Gastrocnemius medialis (tissue), 4 donors: ENCODE data around the gene AKAP8. TPM values are rescaled to one million over a fixed set of nuclear protein-coding genes. Genes with fewer than 3 reads are reported as not detected.
A peak's percentile ranks its signal among the peaks of the same experiment; 100 is the strongest.

Experiments
- ATAC-seq, 2 donors: fragments of 150-250 bp; one replicate each; pipeline ENCODE4 v1.9.1; 2016
- DNase-seq, 2 donors: peaks; one replicate each; pipeline ENCODE4 v3.0.0-alpha.2; 2019
- H3K27ac ChIP-seq, 4 donors: fragments of 200-600 bp; sonication (generic); 1 replicate in 1 of 4; 2 replicates in 3 of 4; pipeline ENCODE4 v1.5.1; 2016 to 2018; ENCODE audit warnings: mild to moderate bottlenecking in 2 of 4, moderate library complexity in 1 of 4
- H3K27me3 ChIP-seq, 3 donors: fragments of 200-600 bp; sonication (generic) in 2 of 3; 1 replicate in 1 of 3; 2 replicates in 2 of 3; pipeline versions ENCODE4 v1.5.1 to v1.6.0; 2016 to 2019; ENCODE audit warnings: mild to moderate bottlenecking in 1 of 3, moderate library complexity in 1 of 3
- H3K36me3 ChIP-seq, 2 donors: fragments of 200-600 bp; sonication (generic) in 1 of 2; one replicate each; pipeline ENCODE4 v1.5.1; 2017 to 2018
- H3K4me1 ChIP-seq, 2 donors: fragments of 200-600 bp; sonication (generic) in 1 of 2; one replicate each; pipeline ENCODE4 v1.5.1; 2016 to 2017; ENCODE audit warnings: mild to moderate bottlenecking in 2 of 2
- H3K4me3 ChIP-seq, 4 donors: fragments of 200-600 bp; sonication (generic) in 3 of 4; 1 replicate in 1 of 4; 2 replicates in 3 of 4; pipeline ENCODE4 v1.5.1; 2016 to 2019; ENCODE audit warnings: mild to moderate bottlenecking in 2 of 4
- H3K9me3 ChIP-seq, 3 donors: fragments of 200-600 bp; sonication (generic) in 2 of 3; 1 replicate in 1 of 3; 2 replicates in 2 of 3; pipeline ENCODE4 v1.5.1; 2016 to 2019
- CTCF ChIP-seq, 5 experiments: fragments of 450-650 bp in 3 of 5; fragments of 200-600 bp in 2 of 5; sonication (generic) in 2 of 5; IDR thresholded peaks in 4 of 5; conservative IDR thresholded peaks in 1 of 5; 1 replicate in 4 of 5; 2 replicates in 1 of 5; pipeline ENCODE4 v1.5.1; 2016 to 2019; ENCODE audit warnings: antibody characterized with exemption in 5 of 5, mild to moderate bottlenecking in 3 of 5, moderate library complexity in 3 of 5
- POLR2A ChIP-seq, 2 donors: fragments of 450-650 bp; IDR thresholded peaks; one replicate each; pipeline ENCODE4 v1.6.1; 2017; ENCODE audit warnings: antibody characterized with exemption in 2 of 2, mild to moderate bottlenecking in 2 of 2, moderate library complexity in 2 of 2
- in situ Hi-C, 4 donors: fragments of 200-750 bp; cut with MboI; loops; one replicate each; pipeline versions ENCODE4 v1.15.0 to v1.8.0; 2017; ENCODE audit warnings: low sequenced_read_pairs in 4 of 4
- intact Hi-C: fragments of 100-400 bp; cut with DNase I; formaldehyde crosslinking; loops from one replicate; pipeline ENCODE4 v1.15.1; 2023; ENCODE audit warnings: low total_unique reads
- total RNA-seq, 4 donors: library from RNA; depleted of rRNA; stranded (reverse); fragments of >200 nt; gene quantifications; one replicate each; pipeline versions ENCODE4 v1.1.0 to v1.2.3, GENCODE V29; 2016

Gene AKAP8
- total RNA-seq, 4 donors from 2014 or later, result 26.0 to 41.5 (median 27.5) TPM

GRCh38 chr19:15374105-15374651 lies 5.4 kb downstream of the AKAP8 start:
- Histone ChIP-seq H3K27me3 (no peaks in the 10 kb centered on the region), H3K27ac (peak overlapping the region; percentile 92 to 99 (median 96)), H3K4me3 (peak overlapping the region; percentile 12 to 37 (median 21)), H3K36me3 (peaks cover 0 to 46% of the 10 kb centered on the region in 2 donors), H3K9me3 (no peaks in the 10 kb centered on the region), H3K4me1 (peaks cover 46 to 48% of the 10 kb centered on the region in 2 donors)
- TF ChIP-seq POLR2A (IDR thresholded peaks at IDR 0.05) (no peak), CTCF (IDR thresholded peaks at IDR 0.05 in 4 of 5, conservative IDR thresholded peaks at IDR 0.05 in 1 of 5) (no peak)
- DNase-seq (no peak), ATAC-seq (no peak)
- intact Hi-C loops, result no loop called here
- in situ Hi-C loops, result loop anchor here in 3 of 4 donors (10.0 to 25.0 kb wide), 3 partner anchors 61 to 188 kb away; no protein-coding TSS in a partner anchor

GRCh38 chr19:15373644-15374043 lies 5.9 kb downstream of the AKAP8 start:
- Histone ChIP-seq H3K27me3 (no peaks in the 10 kb centered on the region), H3K4me3 (no peak overlapping the region), H3K36me3 (peaks cover 0 to 52% of the 10 kb centered on the region in 2 donors), H3K27ac (peak overlapping the region; percentile 92 to 99 (median 96)), H3K9me3 (no peaks in the 10 kb centered on the region), H3K4me1 (peaks cover 46 to 48% of the 10 kb centered on the region in 2 donors)
- DNase-seq, result no peak
- in situ Hi-C loops, result loop anchor here in 3 of 4 donors (10.0 to 25.0 kb wide), 3 partner anchors 61 to 189 kb away; no protein-coding TSS in a partner anchor
- no peak for ATAC-seq
- TF ChIP-seq POLR2A (IDR thresholded peaks at IDR 0.05) (no peak), CTCF (IDR thresholded peaks at IDR 0.05 in 4 of 5, conservative IDR thresholded peaks at IDR 0.05 in 1 of 5) (no peak)
- intact Hi-C loops, result no loop called here

GRCh38 chr19:15372891-15373301 lies 6.7 kb downstream of the AKAP8 start:
- Histone ChIP-seq H3K4me3 (no peak overlapping the region), H3K27me3 (no peaks in the 10 kb centered on the region), H3K9me3 (no peaks in the 10 kb centered on the region), H3K36me3 (peaks cover 0 to 59% of the 10 kb centered on the region in 2 donors), H3K4me1 (peaks cover 43 to 46% of the 10 kb centered on the region in 2 donors), H3K27ac (peak overlapping the region; percentile 4 to 97 (median 55))
- ATAC-seq (no peak), DNase-seq (no peak)
- TF ChIP-seq CTCF (IDR thresholded peaks at IDR 0.05 in 4 of 5, conservative IDR thresholded peaks at IDR 0.05 in 1 of 5) (no peak), POLR2A (IDR thresholded peaks at IDR 0.05) (no peak)
- intact Hi-C loops (no loop called here), in situ Hi-C loops (loop anchor here in 3 of 4 donors (10.0 to 25.0 kb wide), 3 partner anchors 62 to 189 kb away; no protein-coding TSS in a partner anchor)

GRCh38 chr19:15372470-15372869 lies 7.1 kb downstream of the AKAP8 start:
- Histone ChIP-seq H3K4me3 (no peak overlapping the region), H3K9me3 (no peaks in the 10 kb centered on the region), H3K27me3 (no peaks in the 10 kb centered on the region), H3K36me3 (peaks cover 1 to 62% of the 10 kb centered on the region in 2 donors), H3K27ac (peak overlapping the region in 3 of 4 donors; percentile 4 to 97 (median 50)), H3K4me1 (peaks cover 39 to 42% of the 10 kb centered on the region in 2 donors)
- ATAC-seq (no peak), DNase-seq (no peak)
- intact Hi-C loops, result no loop called here
- no peak for TF ChIP-seq POLR2A (IDR thresholded peaks at IDR 0.05)
- TF ChIP-seq CTCF (IDR thresholded peaks at IDR 0.05 in 4 of 5, conservative IDR thresholded peaks at IDR 0.05 in 1 of 5), result no peak
- in situ Hi-C loops, result loop anchor here in 3 of 4 donors (10.0 to 25.0 kb wide), 3 partner anchors 62 to 190 kb away; no protein-coding TSS in a partner anchor
